Measurements from ENCODE around the gene PHLDB1.
"Not testable (repeated sequence)": the region's sequence is repeated elsewhere in the genome, so short reads cannot be mapped to it uniquely, and the experiment has no call there.

The PHLDB1 gene

DNA sequence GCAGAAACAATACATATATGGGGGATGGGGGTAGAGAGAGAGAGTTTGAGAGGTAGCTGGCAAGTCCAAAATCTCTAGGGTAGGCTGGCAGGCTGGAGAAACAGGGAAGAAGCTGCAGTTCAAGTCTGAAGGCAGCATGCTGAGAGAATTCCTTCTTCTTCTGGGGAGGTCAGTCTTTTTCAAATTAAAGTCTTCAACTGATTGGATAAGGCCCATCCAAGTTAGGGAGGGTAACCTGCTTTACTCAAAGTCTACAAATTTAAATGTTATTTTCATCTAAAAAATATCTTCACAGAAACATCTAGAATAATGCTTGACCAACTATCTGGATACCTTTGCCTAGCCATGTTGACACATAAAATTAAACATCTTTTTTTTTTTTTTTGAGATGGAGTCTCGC is 75.0 kb downstream of the PHLDB1 start:
- no peak overlapping the region for H3K27ac ChIP-seq (ENCODE audit: low read depth, low read length)
- no peak overlapping the region for H3K9ac ChIP-seq (ENCODE audit: low read length)
- H3K36me3 ChIP-seq (ENCODE audit: control insufficient read depth, insufficient read depth, low read length): no peaks in the 10 kb centered on the region
- no peak overlapping the region for H3K4me3 ChIP-seq (ENCODE audit: low read depth, low read length)
- peaks cover 7% of the 10 kb centered on the region; the same call in 1 of the 2 replicates for H3K4me1 ChIP-seq (ENCODE audit: control insufficient read depth, insufficient read depth, low read length)
- no peaks in the 10 kb centered on the region for H3K9me3 ChIP-seq (ENCODE audit: control insufficient read depth, insufficient read depth, low read depth, low read length)
- H3K27me3 ChIP-seq (ENCODE audit: control insufficient read depth, insufficient read depth, low read length): no peaks in the 10 kb centered on the region

DNA sequence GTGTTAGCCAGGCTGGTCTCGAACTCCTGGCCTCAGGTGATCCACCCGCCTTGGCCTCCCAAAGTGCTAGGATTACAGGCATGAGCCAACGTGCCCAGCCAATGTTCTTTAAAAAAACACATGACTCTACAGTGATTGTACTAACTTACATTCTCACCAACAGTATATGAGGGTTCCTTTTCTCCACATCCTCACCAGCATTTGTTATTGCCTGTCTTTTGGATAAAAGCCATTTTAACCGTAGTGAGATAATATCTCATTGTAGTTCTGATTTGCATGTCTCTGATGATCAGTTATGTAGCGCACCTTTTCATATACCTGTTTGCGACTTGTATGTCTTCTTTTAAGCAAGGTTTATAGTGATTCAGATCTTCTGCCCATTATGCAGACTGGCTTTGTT is 75.5 kb downstream of the PHLDB1 start:
- H3K9ac ChIP-seq (ENCODE audit: low read length); H3K4me3 ChIP-seq (ENCODE audit: low read depth, low read length); H3K4me1 ChIP-seq (ENCODE audit: control insufficient read depth, insufficient read depth, low read length); H3K27ac ChIP-seq (ENCODE audit: low read depth, low read length); H3K9me3 ChIP-seq (ENCODE audit: control insufficient read depth, insufficient read depth, low read depth, low read length); H3K36me3 ChIP-seq (ENCODE audit: control insufficient read depth, insufficient read depth, low read length); H3K27me3 ChIP-seq (ENCODE audit: control insufficient read depth, insufficient read depth, low read length): not testable (repeated sequence)

DNA sequence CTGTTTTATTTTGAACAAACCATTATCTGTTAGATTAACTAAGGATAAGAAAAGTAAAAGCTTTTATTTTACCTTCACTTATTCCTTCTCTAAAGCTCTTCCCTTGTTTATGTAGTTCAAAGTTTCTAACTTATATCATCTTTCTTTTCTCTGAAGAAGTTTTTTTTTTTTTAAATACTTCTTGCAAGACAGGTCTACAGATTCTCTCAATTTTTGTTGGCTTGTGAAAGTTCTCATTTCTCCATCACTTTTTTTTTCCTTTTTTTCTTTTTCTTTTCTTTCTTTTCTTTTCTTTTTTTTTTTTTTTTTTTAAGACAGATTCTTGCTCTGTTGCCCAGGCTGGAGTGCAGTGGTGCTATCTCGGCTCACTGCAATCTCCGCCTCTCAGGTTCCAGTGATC is 76.8 kb downstream of the PHLDB1 start:
- H3K9me3 ChIP-seq (ENCODE audit: control insufficient read depth, insufficient read depth, low read depth, low read length): no peaks in the 10 kb centered on the region
- no peak overlapping the region for H3K4me3 ChIP-seq (ENCODE audit: low read depth, low read length)
- H3K9ac ChIP-seq (ENCODE audit: low read length): no peak overlapping the region
- no peak overlapping the region for H3K27ac ChIP-seq (ENCODE audit: low read depth, low read length)
- no peaks in the 10 kb centered on the region for H3K36me3 ChIP-seq (ENCODE audit: control insufficient read depth, insufficient read depth, low read length)
- no peaks in the 10 kb centered on the region for H3K27me3 ChIP-seq (ENCODE audit: control insufficient read depth, insufficient read depth, low read length)
- peaks cover 7% of the 10 kb centered on the region; the same call in 1 of the 2 replicates for H3K4me1 ChIP-seq (ENCODE audit: control insufficient read depth, insufficient read depth, low read length)

DNA sequence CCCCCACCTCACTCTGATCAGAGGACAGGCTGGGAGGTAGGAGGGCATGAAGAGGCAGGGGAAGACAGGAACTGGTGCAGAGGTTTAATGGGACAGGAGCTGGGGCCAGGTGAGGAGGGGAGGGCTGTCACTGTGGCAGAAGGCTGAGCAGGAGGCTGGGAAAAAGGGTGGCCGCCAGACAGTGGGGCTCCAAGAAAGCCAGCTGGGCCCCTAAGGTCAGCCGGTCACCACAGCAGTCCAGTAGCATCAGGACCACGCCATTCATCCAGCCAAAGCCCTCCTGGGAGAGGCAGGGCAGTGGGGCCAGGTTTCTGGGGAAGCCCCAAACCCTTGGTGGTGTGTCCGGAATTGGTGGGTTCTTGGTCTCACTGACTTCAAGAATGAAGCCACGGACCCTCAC is 80.5 kb downstream of the PHLDB1 start:
- Histone ChIP-seq H3K27ac (ENCODE audit: low read depth, low read length) (no peak overlapping the region), H3K27me3 (ENCODE audit: control insufficient read depth, insufficient read depth, low read length) (no peaks in the 10 kb centered on the region), H3K9me3 (ENCODE audit: control insufficient read depth, insufficient read depth, low read depth, low read length) (no peaks in the 10 kb centered on the region), H3K9ac (ENCODE audit: low read length) (no peak overlapping the region), H3K36me3 (ENCODE audit: control insufficient read depth, insufficient read depth, low read length) (no peaks in the 10 kb centered on the region), H3K4me3 (ENCODE audit: low read depth, low read length) (no peak overlapping the region), H3K4me1 (ENCODE audit: control insufficient read depth, insufficient read depth, low read length) (peaks cover 25% of the 10 kb centered on the region)

DNA sequence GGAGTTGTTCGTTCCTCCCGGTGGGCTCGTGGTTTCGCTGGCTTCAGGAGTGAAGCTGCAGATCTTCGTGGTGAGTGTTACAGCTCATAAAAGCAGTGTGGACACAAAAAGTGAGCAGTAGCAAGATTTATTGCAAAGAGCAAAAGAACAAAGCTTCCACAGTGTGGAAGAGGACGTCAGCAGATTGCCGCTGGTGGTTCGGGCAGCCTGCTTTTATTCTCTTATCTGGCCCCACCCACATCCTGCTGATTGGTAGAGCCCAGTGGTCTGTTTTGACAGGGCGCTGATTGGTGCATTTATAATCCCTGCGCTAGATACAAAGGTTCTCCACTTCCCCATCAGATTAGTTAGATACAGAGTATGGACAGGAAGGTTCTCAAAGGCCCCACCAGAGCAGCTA is 80.9 kb downstream of the PHLDB1 start:
- not testable (repeated sequence) for H3K27ac ChIP-seq (ENCODE audit: low read depth, low read length); H3K36me3 ChIP-seq (ENCODE audit: control insufficient read depth, insufficient read depth, low read length); H3K27me3 ChIP-seq (ENCODE audit: control insufficient read depth, insufficient read depth, low read length); H3K4me3 ChIP-seq (ENCODE audit: low read depth, low read length); H3K9me3 ChIP-seq (ENCODE audit: control insufficient read depth, insufficient read depth, low read depth, low read length); H3K9ac ChIP-seq (ENCODE audit: low read length)
- peaks cover 27% of the 10 kb centered on the region for H3K4me1 ChIP-seq (ENCODE audit: control insufficient read depth, insufficient read depth, low read length)

DNA sequence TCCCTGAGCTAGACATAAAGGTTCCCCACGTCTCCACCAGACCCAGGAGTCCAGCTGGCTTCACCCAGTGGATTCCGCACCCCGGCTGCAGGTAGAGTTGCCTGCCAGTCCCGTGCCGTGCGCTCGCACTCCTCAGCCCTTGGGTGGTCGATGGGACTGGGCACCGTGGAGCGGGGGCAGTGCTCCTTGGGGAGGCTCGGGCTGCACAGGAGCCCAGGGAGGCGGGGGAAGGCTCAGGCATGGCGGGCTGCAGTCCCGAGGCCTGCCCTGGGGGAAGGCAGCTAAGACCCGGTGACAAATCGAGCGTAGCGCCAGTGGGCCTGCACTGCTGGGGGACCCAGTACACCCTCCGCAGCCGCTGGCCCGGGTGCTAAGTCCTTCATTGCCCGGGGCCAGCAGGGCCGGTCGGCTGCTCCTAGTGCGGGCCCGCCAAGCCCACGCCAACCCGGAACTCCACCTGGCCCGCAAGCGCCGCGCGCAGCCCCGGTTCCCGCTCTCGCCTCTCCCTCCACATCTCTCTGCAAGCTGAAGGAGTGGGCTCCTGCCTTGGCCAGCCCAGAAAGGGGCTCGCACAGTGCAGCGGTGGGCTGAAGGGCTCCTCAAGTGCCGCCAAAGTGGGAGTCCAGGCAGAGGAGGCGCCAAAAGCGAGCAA is 81.6 kb downstream of the PHLDB1 start:
- no peaks in the 10 kb centered on the region for H3K27me3 ChIP-seq (ENCODE audit: control insufficient read depth, insufficient read depth, low read length)
- no peaks in the 10 kb centered on the region for H3K9me3 ChIP-seq (ENCODE audit: control insufficient read depth, insufficient read depth, low read depth, low read length)
- peaks cover 27% of the 10 kb centered on the region for H3K4me1 ChIP-seq (ENCODE audit: control insufficient read depth, insufficient read depth, low read length)
- no peak overlapping the region for H3K27ac ChIP-seq (ENCODE audit: low read depth, low read length)
- H3K36me3 ChIP-seq (ENCODE audit: control insufficient read depth, insufficient read depth, low read length): no peaks in the 10 kb centered on the region
- peak overlapping the region; percentile 44 for H3K9ac ChIP-seq (ENCODE audit: low read length)
- peak overlapping the region; percentile 40 for H3K4me3 ChIP-seq (ENCODE audit: low read depth, low read length)

DNA sequence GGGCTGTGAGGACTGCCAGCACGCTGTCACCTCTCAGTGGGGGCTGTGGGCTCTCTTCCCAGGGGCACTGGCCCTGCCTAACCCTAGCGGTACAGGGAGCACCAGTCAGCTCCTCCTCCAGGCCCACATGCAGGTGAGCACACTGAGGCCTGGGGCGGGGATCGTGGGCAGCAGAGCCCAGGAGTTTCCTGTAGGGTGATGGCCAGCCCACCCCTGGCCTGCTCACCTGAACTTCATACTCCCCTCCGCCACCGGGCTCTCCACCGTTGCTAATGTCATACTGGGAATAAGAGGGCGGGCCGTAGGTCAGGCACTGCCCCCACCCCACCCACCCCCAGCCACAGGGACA is 82.1 kb downstream of the PHLDB1 start:
- no peaks in the 10 kb centered on the region for H3K27me3 ChIP-seq (ENCODE audit: control insufficient read depth, insufficient read depth, low read length)
- H3K27ac ChIP-seq (ENCODE audit: low read depth, low read length): no peak overlapping the region

DNA sequence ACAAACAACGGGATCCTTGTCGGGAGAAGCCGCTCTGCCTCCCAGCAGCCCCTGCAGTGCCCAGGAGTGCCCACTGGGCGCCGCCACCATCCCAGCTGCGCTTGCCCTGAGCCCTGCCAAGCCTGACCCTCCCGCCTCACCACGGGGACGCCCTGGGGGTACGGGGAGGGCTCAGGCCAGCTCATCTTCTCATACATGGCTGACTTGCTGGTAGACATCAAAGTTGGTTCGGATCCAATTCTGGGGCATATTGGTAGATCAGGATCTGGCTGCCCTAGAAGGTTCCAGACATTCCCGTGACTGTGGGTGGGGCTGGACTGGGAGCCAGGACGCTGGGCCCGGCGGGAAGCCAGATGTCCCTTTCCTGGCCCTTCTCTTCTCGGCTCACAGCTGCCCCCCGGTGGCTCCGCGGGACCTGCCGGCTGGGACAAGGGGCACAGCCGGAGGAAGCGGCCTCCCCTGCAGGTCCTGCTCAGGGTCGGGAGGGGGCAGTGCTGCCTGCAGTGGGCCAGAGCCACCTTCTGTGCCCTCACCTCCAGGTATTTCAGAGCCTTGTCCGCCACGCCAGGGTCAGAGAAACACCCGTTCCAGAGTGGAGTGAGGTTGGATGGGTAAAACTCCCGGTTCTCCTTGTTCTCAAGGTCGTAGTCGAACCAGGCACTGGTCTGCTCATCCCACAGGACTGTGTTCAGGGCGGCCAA is 82.6 kb downstream of the PHLDB1 start:
- Histone ChIP-seq H3K27ac (ENCODE audit: low read depth, low read length) (peak overlapping the region; percentile 75; the same call in 1 of the 2 replicates), H3K4me1 (ENCODE audit: control insufficient read depth, insufficient read depth, low read length) (peaks cover 27% of the 10 kb centered on the region), H3K4me3 (ENCODE audit: low read depth, low read length) (peak overlapping the region; percentile 61), H3K27me3 (ENCODE audit: control insufficient read depth, insufficient read depth, low read length) (no peaks in the 10 kb centered on the region), H3K9ac (ENCODE audit: low read length) (peak overlapping the region; percentile 78), H3K9me3 (ENCODE audit: control insufficient read depth, insufficient read depth, low read depth, low read length) (peaks cover 3% of the 10 kb centered on the region), H3K36me3 (ENCODE audit: control insufficient read depth, insufficient read depth, low read length) (no peaks in the 10 kb centered on the region)

More for the DNA sequence above, 82.1 kb downstream of the PHLDB1 start:
- Histone ChIP-seq H3K36me3 (ENCODE audit: control insufficient read depth, insufficient read depth, low read length) (no peaks in the 10 kb centered on the region), H3K9me3 (ENCODE audit: control insufficient read depth, insufficient read depth, low read depth, low read length) (peaks cover 3% of the 10 kb centered on the region), H3K4me3 (ENCODE audit: low read depth, low read length) (peak overlapping the region; percentile 40), H3K4me1 (ENCODE audit: control insufficient read depth, insufficient read depth, low read length) (peaks cover 27% of the 10 kb centered on the region), H3K9ac (ENCODE audit: low read length) (peak overlapping the region; percentile 44)

DNA sequence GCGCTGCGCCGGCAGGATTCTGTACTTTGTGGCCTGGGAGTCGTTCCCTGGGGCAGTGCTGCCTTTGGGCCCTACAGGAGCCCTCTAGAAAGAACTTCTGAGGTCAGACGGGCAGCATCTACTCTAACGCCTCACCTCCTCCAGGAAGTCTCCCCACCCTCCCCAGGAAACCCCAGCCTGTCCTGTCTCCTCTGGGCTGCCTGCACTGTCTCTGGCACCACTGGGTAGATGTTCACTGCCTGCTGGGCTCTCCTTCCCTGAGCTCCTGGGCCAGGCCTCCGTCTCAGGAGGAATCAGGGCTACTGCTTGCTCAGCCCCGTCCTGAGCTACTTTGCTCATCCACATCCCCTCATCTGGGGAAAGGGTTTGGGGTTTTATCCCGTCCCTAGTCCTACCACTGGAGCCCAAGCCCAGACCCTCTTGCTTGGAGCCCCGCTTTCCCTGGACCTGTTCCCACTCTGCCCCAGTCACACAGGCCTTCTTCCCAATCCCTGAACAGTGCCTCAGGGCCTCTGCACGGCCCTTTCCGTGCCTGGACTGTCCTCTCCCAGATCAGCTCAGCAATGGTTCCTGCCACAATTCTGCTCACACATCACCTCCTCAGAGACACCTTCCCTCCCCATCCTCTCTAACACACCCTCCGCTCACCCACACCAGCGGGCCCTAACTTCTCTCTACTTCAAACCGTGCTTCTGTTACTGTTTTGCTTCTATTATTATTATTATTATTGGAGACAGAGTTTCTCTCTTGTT is 83.3 kb downstream of the PHLDB1 start:
- Histone ChIP-seq H3K27ac (ENCODE audit: low read depth, low read length) (peak overlapping the region; percentile 44; the same call in 1 of the 2 replicates), H3K9ac (ENCODE audit: low read length) (peak overlapping the region; percentile 45), H3K27me3 (ENCODE audit: control insufficient read depth, insufficient read depth, low read length) (no peaks in the 10 kb centered on the region), H3K36me3 (ENCODE audit: control insufficient read depth, insufficient read depth, low read length) (no peaks in the 10 kb centered on the region), H3K9me3 (ENCODE audit: control insufficient read depth, insufficient read depth, low read depth, low read length) (peaks cover 3% of the 10 kb centered on the region), H3K4me1 (ENCODE audit: control insufficient read depth, insufficient read depth, low read length) (peaks cover 27% of the 10 kb centered on the region), H3K4me3 (ENCODE audit: low read depth, low read length) (peak overlapping the region; percentile 61)

DNA sequence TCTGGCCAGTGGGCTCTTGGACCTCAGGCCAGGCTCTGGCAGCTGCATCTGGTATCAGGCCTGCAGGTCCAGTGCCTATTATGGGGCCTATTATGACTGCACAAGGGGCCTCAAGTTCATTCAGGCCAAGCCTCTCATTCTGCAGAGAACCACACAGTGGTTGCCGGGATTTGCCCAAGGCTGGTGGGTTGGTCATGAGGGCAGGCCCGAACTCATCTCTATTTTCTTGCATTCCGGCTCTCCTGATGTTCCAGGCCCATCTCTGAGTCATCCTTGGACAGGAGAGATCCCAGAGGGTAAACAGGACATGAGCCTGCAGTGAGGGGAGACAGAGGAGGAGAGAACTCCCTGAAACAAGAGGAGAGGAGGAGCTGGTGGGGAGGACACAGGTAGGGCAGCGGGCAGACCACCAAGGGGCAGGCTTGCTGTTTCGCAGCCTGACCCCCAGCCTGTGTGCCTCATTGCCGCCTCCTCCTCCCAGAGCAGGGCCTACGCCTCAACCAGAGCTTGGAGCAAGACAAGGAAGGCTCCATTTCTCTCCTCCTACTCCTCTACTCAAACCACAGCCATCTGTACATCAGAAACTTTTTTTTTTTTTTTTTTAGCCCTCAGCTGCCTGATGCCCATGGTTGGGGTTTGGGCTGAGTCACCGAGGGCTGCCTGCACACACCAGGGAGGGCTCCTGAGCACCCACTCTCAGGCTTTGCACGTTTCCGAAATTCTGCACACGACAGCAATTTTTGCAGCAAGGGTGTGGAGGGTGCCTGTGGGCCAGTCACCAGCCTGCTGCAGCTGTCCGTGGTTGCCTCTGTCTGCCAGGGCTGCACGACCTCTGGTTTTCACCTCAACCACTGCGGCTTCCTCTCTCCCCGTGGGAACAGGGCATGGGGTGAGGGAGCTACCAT is 84.8 kb downstream of the PHLDB1 start:
- no peaks in the 10 kb centered on the region for H3K27me3 ChIP-seq (ENCODE audit: control insufficient read depth, insufficient read depth, low read length)
- H3K9me3 ChIP-seq (ENCODE audit: control insufficient read depth, insufficient read depth, low read depth, low read length): peaks cover 3% of the 10 kb centered on the region
- no peak overlapping the region for H3K9ac ChIP-seq (ENCODE audit: low read length)
- no peaks in the 10 kb centered on the region for H3K36me3 ChIP-seq (ENCODE audit: control insufficient read depth, insufficient read depth, low read length)
- H3K4me3 ChIP-seq (ENCODE audit: low read depth, low read length): no peak overlapping the region
- peaks cover 32% of the 10 kb centered on the region for H3K4me1 ChIP-seq (ENCODE audit: control insufficient read depth, insufficient read depth, low read length)
- peak overlapping the region; percentile 21; the same call in 1 of the 2 replicates for H3K27ac ChIP-seq (ENCODE audit: low read depth, low read length)

All from HUES6 (cell line).